Measurements from ENCODE around the gene CTBS. TPM values are rescaled to one million over a fixed set of nuclear protein-coding genes. Genes with fewer than 3 reads are reported as not detected.

CTBS gene
- total and polyA plus RNA-seq, 9 donors, result 4.5 to 9.0 (median 5.9) TPM

DNA sequence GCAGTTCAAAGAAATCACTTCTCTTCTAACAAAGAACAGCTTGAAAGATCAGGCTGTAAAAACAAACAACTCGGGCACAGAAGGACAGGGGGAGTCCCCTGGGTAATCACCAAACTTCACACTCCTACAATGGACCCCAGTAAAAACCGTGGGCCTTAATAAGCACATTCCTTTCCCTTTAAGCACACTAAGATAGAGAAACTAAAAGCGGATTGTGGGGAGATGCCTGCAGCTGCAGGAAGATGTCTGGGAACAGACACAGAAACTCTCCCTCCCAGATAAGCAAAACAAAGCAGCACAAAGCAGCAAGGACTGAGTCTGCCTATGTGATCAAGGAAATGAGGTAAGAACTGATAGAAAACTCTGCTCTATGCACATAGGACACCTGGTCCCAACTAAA lies 37.6 kb upstream of the CTBS start:
- Histone ChIP-seq H3K9me3 (replicated peaks; ENCODE audit: control insufficient read depth, low read depth, low read length) (peaks cover 8% of the 10 kb centered on the region), H3K4me3 (ENCODE audit: low read length) (no peak overlapping the region), H3K27me3 (ENCODE audit: control insufficient read depth, insufficient read depth, low read length) (no peaks in the 10 kb centered on the region), H3K36me3 (ENCODE audit: control insufficient read depth, insufficient read depth, low read length) (no peaks in the 10 kb centered on the region), H3K4me1 (ENCODE audit: control insufficient read depth, insufficient read depth, low read length) (no peaks in the 10 kb centered on the region), H3K27ac (ENCODE audit: low read length) (no peak overlapping the region)
- WGBS (ENCODE audit: insufficient coverage), result no CpG with 5 or more reads among the region's 3 CpGs
- no peak for DNase-seq

- no peak for DNase-seq
- no peaks in the 10 kb centered on the region for H3K4me1 ChIP-seq (ENCODE audit: control insufficient read depth, insufficient read depth, low read length)
- no peaks in the 10 kb centered on the region for H3K27me3 ChIP-seq (ENCODE audit: control insufficient read depth, insufficient read depth, low read length)
- H3K9me3 ChIP-seq (replicated peaks; ENCODE audit: control insufficient read depth, low read depth, low read length), result peaks cover 15% of the 10 kb centered on the region
- no peak overlapping the region for H3K4me3 ChIP-seq (ENCODE audit: low read length)
- H3K36me3 ChIP-seq (ENCODE audit: control insufficient read depth, insufficient read depth, low read length), result no peaks in the 10 kb centered on the region
- no peak overlapping the region for H3K27ac ChIP-seq (ENCODE audit: low read length)
- WGBS (ENCODE audit: insufficient coverage), result no CpG with 5 or more reads among the region's 1 CpG
Observed at GRCh38 chr1:84611091-84611490, 36.9 kb upstream of the CTBS start.

- DNase-seq, result no peak
- peaks cover 22% of the 10 kb centered on the region for H3K9me3 ChIP-seq (replicated peaks; ENCODE audit: control insufficient read depth, low read depth, low read length)
- 77% methylated on average over 2 of the region's 5 CpGs for WGBS (ENCODE audit: insufficient coverage)
- H3K4me1 ChIP-seq (ENCODE audit: control insufficient read depth, insufficient read depth, low read length), result no peaks in the 10 kb centered on the region
- H3K4me3 ChIP-seq (ENCODE audit: low read length), result no peak overlapping the region
- no peak overlapping the region for H3K27ac ChIP-seq (ENCODE audit: low read length)
- no peaks in the 10 kb centered on the region for H3K36me3 ChIP-seq (ENCODE audit: control insufficient read depth, insufficient read depth, low read length)
- peaks cover 5% of the 10 kb centered on the region for H3K27me3 ChIP-seq (ENCODE audit: control insufficient read depth, insufficient read depth, low read length)
Observed at GRCh38 chr1:84606977-84607376, 32.7 kb upstream of the CTBS start.

GRCh38 chr1:84605157-84605556 lies 30.9 kb upstream of the CTBS start:
- WGBS (ENCODE audit: insufficient coverage), result 60% methylated on average over 1 of the region's 1 CpG
- Histone ChIP-seq H3K27ac (ENCODE audit: low read length) (no peak overlapping the region), H3K36me3 (ENCODE audit: control insufficient read depth, insufficient read depth, low read length) (no peaks in the 10 kb centered on the region), H3K27me3 (ENCODE audit: control insufficient read depth, insufficient read depth, low read length) (peaks cover 7% of the 10 kb centered on the region), H3K4me1 (ENCODE audit: control insufficient read depth, insufficient read depth, low read length) (no peaks in the 10 kb centered on the region), H3K4me3 (ENCODE audit: low read length) (no peak overlapping the region), H3K9me3 (replicated peaks; ENCODE audit: control insufficient read depth, low read depth, low read length) (peaks cover 22% of the 10 kb centered on the region)
- DNase-seq, result no peak

DNA sequence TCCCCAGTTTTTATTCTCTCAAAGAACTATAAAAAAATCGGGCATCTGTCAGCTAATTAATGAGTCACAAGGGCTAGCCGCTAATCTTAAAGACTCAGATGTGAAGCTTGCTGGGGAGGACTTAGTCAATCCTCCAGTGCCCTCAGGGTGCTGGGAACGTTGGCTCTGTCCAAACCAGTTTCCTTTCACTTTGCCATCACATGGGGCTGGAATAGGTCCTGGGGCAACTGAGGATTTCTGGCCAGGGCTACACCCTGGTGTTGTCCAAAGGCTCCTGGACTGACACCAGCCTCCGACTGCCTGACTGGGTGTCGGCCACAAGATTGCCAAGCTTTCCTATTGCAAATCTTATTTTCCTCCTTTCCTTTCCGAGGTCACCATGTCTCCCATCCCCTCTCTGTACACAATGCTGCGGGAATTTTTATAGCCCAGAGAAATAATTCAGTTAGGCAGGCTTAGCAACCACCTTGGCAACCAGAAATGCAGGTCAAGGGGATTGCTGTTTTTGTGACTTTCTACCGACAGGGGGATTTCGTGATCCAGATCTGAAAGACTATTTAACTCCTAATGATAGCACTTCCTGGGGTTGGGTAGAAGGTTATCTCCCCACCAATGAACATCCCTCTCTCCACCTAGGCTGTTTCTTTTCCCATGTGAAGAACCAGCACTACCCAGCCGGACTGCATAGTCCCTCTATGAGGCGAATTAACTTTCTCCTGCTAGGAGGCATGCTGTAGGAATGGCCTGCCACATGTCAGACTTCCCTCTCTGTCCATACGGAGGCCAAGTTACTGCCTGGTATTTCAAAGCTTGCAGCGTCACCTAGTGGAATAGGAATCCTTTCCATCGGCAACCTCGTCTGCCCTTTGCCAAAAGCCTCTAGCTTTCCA lies 29.9 kb upstream of the CTBS start:
- Histone ChIP-seq H3K27ac (ENCODE audit: low read length) (no peak overlapping the region), H3K9me3 (replicated peaks; ENCODE audit: control insufficient read depth, low read depth, low read length) (peaks cover 22% of the 10 kb centered on the region), H3K36me3 (ENCODE audit: control insufficient read depth, insufficient read depth, low read length) (no peaks in the 10 kb centered on the region), H3K4me3 (ENCODE audit: low read length) (no peak overlapping the region), H3K4me1 (ENCODE audit: control insufficient read depth, insufficient read depth, low read length) (no peaks in the 10 kb centered on the region), H3K27me3 (ENCODE audit: control insufficient read depth, insufficient read depth, low read length) (peaks cover 7% of the 10 kb centered on the region)
- WGBS (ENCODE audit: insufficient coverage), result 86% methylated on average over 6 of the region's 15 CpGs
- DNase-seq, result no peak

- Histone ChIP-seq H3K27me3 (ENCODE audit: control insufficient read depth, insufficient read depth, low read length) (peaks cover 7% of the 10 kb centered on the region), H3K4me1 (ENCODE audit: control insufficient read depth, insufficient read depth, low read length) (no peaks in the 10 kb centered on the region), H3K27ac (ENCODE audit: low read length) (no peak overlapping the region), H3K36me3 (ENCODE audit: control insufficient read depth, insufficient read depth, low read length) (no peaks in the 10 kb centered on the region), H3K9me3 (replicated peaks; ENCODE audit: control insufficient read depth, low read depth, low read length) (peaks cover 22% of the 10 kb centered on the region), H3K4me3 (ENCODE audit: low read length) (no peak overlapping the region)
- no CpG with 5 or more reads among the region's 2 CpGs for WGBS (ENCODE audit: insufficient coverage)
- no peak for DNase-seq
Observed at GRCh38 chr1:84603223-84603622, 29.0 kb upstream of the CTBS start.

DNA sequence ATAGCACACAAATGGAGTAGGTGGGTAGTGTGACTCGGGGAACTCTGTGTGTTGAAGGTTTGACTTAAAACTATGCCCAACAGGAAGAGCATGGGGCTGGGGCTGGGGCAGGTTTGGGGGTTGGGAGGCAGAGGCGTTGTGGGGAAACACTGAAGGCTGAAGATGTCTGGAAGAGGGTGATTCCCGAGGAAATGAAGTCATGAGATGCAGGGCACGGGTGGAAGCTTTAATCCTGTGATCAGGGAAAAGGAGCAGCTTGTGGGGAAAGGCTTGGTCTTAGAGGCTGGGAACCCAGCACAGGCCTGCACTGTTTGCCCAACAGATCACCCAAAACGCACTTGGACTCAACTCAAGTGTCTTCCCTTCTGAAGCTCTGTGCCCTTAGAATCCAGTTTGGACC lies 26.6 kb upstream of the CTBS start:
- H3K4me1 ChIP-seq (ENCODE audit: control insufficient read depth, insufficient read depth, low read length), result no peaks in the 10 kb centered on the region
- no peaks in the 10 kb centered on the region for H3K36me3 ChIP-seq (ENCODE audit: control insufficient read depth, insufficient read depth, low read length)
- H3K27ac ChIP-seq (ENCODE audit: low read length), result no peak overlapping the region
- no peak for DNase-seq
- H3K27me3 ChIP-seq (ENCODE audit: control insufficient read depth, insufficient read depth, low read length), result peaks cover 6% of the 10 kb centered on the region
- peaks cover 12% of the 10 kb centered on the region for H3K9me3 ChIP-seq (replicated peaks; ENCODE audit: control insufficient read depth, low read depth, low read length)
- WGBS (ENCODE audit: insufficient coverage), result 78% methylated on average over 5 of the region's 5 CpGs
- H3K4me3 ChIP-seq (ENCODE audit: low read length), result no peak overlapping the region

- no peak for DNase-seq
- Histone ChIP-seq H3K4me1 (ENCODE audit: control insufficient read depth, insufficient read depth, low read length) (no peaks in the 10 kb centered on the region), H3K36me3 (ENCODE audit: control insufficient read depth, insufficient read depth, low read length) (no peaks in the 10 kb centered on the region), H3K27me3 (ENCODE audit: control insufficient read depth, insufficient read depth, low read length) (peaks cover 3% of the 10 kb centered on the region), H3K9me3 (replicated peaks; ENCODE audit: control insufficient read depth, low read depth, low read length) (no peaks in the 10 kb centered on the region), H3K4me3 (ENCODE audit: low read length) (no peak overlapping the region), H3K27ac (ENCODE audit: low read length) (no peak overlapping the region)
- 63% methylated on average over 2 of the region's 5 CpGs for WGBS (ENCODE audit: insufficient coverage)
Observed at GRCh38 chr1:84598846-84599741, 24.9 kb upstream of the CTBS start.

DNA sequence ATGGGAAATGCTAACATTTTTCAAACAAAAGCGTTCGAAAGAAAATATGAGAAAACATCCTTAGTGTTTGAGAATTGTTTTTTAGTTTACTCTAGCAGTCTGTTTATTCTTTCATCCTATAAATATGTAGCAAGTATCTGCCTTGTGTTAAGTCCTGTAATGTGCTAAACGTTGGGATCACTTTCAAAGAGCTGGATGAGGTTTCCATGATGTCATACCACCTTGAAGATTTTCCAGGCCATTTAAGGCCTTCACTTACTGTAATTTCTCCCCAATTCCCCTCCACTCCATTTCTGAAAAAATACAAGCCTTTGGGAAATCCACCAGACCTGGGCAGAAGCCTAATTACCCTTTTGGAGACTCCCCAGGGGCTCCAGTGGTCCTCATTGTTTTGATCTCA lies 24.2 kb upstream of the CTBS start:
- DNase-seq, result no peak
- Histone ChIP-seq H3K9me3 (replicated peaks; ENCODE audit: control insufficient read depth, low read depth, low read length) (no peaks in the 10 kb centered on the region), H3K36me3 (ENCODE audit: control insufficient read depth, insufficient read depth, low read length) (no peaks in the 10 kb centered on the region), H3K27me3 (ENCODE audit: control insufficient read depth, insufficient read depth, low read length) (peaks cover 3% of the 10 kb centered on the region), H3K27ac (ENCODE audit: low read length) (no peak overlapping the region), H3K4me1 (ENCODE audit: control insufficient read depth, insufficient read depth, low read length) (no peaks in the 10 kb centered on the region), H3K4me3 (ENCODE audit: low read length) (no peak overlapping the region)
- WGBS (ENCODE audit: insufficient coverage), result no CpG with 5 or more reads among the region's 3 CpGs

GRCh38 chr1:84597011-84597410 lies 22.8 kb upstream of the CTBS start:
- Histone ChIP-seq H3K36me3 (ENCODE audit: control insufficient read depth, insufficient read depth, low read length) (no peaks in the 10 kb centered on the region), H3K9me3 (replicated peaks; ENCODE audit: control insufficient read depth, low read depth, low read length) (no peaks in the 10 kb centered on the region), H3K27ac (ENCODE audit: low read length) (no peak overlapping the region), H3K4me3 (ENCODE audit: low read length) (no peak overlapping the region), H3K27me3 (ENCODE audit: control insufficient read depth, insufficient read depth, low read length) (peaks cover 2% of the 10 kb centered on the region), H3K4me1 (ENCODE audit: control insufficient read depth, insufficient read depth, low read length) (no peaks in the 10 kb centered on the region)
- DNase-seq, result no peak
- WGBS (ENCODE audit: insufficient coverage), result 86% methylated on average over 1 of the region's 1 CpG

All from muscle of leg (tissue), 11 donors.